HL-60/S4 (cell line): Measurements from ENCODE around the gene FAM185A.
"Not testable (repeated sequence)": the region's sequence is repeated elsewhere in the genome, so short reads cannot be mapped to it uniquely, and the experiment has no call there.

Source experiments
- in situ Hi-C: fragments of 300-500 bp; cut with MboI; formaldehyde crosslinking; loops from 2 replicates; pipeline ENCODE4 v1.14.3; 2022; ENCODE audit warnings: low sequenced_read_pairs

The FAM185A gene

DNA sequence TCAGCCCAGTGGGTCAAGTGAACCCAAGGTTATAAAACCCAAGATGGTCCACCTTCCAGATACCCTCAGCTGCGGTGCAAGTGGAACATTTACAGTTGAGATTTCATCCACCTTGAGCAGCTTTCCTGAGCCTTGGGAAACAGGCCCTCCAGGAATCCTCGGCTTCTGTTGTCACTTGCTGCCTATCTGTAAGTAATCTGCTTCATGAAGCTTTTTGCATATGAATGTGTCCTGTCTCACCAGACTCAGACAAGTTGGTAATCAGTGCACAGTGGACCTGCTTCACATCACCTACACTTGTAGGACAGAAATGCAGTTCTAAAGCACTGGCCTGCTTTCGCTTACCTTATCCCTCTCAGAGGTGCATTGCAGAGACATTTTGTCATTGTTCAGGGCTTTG is 80.3 kb downstream of the FAM185A start:
- in situ Hi-C loops: no loop called here

- in situ Hi-C loops: no loop called here
These were observed 81.4 kb downstream of the FAM185A start for GRCh38 chr7:102830197-102830596.

DNA sequence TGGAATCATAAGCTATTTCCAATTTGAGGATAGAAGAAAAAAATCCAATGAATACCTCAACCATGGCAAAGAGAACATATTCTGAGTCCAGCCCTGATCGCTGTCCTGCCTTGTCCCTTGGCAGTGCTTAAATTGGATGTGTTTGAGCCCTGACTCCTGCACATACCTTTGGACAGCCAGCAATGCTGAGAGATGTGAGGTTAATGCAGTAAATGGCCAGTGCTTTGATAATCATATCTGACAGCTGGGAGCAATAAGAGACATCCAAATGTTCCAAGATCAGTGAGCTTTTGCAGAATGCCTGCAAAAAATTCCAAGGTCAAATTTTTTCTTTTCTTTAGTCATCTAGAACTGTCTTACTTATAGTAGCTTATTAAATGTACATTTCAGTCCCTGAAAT is 83.9 kb downstream of the FAM185A start:
- in situ Hi-C loops: no loop called here

DNA sequence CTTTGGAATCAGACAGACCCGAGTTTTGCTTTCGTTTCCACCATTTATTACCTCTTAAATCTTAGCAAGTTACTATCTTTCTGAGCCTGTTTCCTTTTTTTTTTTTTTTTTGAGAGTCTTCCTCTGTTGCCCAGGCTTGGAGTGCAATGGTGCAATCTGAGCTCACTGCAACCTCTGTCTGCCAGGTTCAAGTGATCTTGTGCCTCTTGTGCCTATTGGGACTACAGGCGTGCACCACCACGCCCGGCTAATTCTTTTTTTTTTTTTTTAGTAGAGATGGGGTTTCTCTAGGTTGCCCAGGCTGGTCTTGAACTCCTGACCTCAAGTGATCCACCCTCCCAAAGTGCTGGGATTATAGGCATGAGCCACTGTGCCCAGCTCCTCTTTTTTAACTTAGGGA is 84.5 kb downstream of the FAM185A start:
- in situ Hi-C loops: no loop called here

DNA sequence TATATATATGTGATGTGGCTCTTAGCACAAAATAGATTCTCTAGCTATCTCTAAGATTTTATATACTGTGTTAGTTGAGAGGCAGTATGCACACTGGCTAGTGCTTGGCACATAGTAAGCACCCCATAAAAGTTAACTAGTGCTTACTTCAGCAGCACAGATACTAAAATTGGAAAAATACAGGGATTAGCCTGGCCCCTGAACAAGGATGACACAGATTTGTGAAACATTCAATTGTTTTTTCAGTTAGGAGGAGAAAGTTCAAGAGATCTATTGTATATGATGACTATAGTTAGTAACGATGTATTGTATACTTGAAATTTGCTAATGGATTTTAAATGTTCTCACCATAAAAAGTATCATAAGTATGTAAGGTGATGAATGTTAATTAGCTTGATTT is 85.7 kb downstream of the FAM185A start:
- in situ Hi-C loops: no loop called here

- in situ Hi-C loops: no loop called here
These were observed 86.2 kb downstream of the FAM185A start for GRCh38 chr7:102834999-102835398.

DNA sequence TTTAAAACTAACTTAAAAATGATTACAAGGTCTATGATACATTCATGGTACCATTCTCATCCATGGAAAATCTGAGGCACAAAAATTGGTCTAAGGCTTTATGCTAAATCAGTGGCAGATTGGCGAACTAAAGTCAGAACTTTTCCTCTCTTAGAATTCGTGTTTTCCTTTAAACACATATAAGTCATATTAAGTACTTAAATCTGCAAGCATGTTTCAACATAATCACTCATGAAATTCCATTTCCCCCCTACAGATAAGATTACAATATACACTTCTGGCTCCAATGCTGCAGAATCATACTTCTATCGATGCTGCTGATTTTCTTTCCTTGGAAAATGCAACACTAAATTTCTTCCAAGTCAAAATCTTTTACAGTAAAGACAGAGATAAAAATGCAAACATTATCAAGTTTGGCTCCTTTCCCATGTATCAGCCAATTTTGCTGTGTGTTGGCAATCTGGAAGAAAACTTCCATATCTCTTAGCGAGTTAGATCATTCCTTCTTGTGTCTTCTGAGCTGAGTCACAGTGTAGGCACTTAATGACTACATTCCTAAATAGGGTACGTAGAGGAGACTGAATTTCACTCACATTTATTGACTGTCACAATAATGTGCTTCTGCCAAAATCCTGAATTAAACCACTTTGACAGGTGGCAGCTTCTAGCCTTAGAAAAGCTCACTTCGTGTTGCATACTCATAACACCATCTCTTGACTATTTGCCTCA is 87.6 kb downstream of the FAM185A start:
- in situ Hi-C loops: no loop called here

DNA sequence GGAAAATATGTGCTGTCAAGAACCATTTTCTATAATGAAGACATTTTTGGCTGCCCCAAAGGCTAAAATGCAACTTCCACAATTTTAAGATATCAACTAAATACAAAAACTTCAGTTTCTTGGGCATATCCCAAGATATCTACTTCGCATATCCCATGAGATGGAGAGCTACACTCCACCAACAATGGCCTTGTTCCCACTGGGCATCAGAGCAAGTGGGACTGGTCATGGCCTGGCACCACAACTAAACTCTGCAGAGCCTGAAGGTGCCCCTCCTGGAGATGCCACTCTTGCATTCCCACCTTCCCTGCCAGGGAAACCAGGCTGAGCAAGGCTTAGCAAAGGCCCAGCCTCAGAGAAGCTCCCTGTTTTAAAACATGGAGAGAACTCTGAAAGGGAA is 88.2 kb downstream of the FAM185A start:
- in situ Hi-C loops: no loop called here

DNA sequence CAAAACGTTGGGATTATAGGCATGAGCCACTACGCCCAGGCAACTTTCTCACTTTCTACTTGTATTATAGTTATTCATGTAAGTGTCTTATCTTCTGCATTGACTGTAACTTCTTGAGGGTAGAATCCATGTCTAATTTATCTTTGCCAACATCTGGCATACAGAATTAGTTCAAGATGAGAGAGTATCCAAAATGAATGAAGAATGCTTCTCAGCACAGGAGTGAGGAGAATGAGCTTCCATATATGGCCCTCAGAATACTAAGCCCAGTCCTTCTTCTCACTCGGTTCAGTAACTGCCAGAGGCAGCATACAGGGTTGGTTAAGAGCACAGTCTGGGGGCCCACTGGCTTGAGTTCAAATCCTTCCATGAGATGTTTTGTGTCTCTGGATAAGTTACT is 89.0 kb downstream of the FAM185A start:
- in situ Hi-C loops: no loop called here

DNA sequence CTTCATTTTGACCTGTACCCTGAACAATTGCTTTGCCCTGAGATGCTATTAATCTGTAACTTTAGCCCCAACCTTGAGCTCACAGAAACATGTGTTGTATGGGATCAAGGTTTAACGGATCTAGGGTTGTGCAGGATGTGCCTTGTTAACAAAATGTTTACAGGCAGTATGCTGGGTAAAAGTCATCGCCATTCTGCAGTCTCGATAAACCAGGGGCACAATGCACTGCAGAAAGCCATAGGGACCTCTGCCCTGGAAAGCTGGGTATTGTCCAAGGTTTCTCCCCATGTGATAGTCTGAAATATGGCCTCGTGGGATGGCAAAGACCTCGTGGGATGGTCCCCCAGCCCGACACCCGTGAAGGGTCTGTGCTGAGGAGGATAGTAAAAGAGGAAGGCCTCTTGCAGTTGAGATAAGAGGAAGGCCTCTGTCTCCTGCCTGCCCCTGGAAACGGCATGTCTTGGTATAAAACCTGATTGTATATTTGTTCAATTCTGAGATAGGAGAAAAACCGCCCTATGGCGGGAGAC is 89.8 kb downstream of the FAM185A start:
- in situ Hi-C loops: not testable (repeated sequence)

DNA sequence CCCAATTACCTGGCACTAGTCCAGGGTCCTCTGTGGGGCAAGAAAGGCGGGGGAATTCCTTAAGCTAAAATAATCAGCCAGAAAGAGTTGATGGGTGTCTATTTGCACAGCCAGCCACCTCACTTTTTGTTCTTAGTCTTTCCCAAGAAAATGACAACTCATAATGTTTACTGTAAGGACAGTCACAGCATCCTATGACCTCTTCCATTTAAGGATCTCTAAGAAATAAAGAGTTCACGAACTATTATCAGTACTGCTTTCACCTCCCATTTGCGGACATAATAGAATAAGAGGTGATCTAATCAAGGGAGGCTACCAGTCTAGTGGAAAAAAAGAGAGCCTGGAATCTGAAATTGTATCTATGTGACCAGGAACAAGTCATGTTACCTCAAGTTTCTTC is 91.6 kb downstream of the FAM185A start:
- in situ Hi-C loops: no loop called here

DNA sequence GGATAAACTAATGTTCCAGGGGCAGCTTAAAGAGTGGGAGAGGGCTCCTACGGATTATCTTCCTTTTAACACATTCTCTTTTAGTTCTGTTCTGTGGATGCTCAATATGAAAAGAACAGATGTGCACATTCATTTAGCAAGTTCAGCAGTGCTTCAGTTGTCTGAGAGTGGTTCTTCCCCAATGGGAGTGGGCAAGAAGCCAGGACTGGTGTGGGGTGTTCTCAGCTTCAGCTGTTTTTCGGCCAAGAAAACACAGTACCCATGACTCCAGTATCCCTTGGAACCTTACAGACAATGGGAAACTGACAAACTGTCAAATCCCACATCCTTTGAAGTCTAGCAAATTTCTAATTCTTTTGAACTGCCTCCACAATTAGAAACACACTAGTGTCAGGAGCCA is 92.5 kb downstream of the FAM185A start:
- in situ Hi-C loops: no loop called here

GRCh38 chr7:102842284-102842683 is 93.5 kb downstream of the FAM185A start:
- in situ Hi-C loops: no loop called here

GRCh38 chr7:102843850-102844249 is 95.1 kb downstream of the FAM185A start:
- in situ Hi-C loops: no loop called here

GRCh38 chr7:102845346-102845745 is 96.5 kb downstream of the FAM185A start:
- in situ Hi-C loops: no loop called here

DNA sequence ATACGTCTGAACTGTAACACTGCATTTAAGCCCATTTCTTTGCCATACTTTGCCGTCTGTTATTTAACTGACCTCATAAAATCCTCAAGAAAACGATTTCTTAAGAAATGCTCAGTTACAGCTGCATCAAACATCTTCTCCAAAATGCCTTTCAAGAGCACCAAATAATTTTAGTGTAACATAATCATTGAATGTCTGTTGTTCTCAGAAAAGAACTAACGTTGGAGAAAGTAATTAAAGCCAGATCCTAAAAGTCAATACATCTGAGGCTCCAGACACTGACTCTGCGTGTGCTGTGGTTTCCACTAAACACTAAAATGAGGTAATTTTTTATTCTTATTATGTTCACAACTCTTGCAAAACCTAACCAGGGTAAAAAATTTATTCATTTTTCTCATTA is 100.3 kb downstream of the FAM185A start:
- in situ Hi-C loops: no loop called here

- in situ Hi-C loops: no loop called here
These were observed 100.7 kb downstream of the FAM185A start for GRCh38 chr7:102849538-102849937.

GRCh38 chr7:102856036-102856435 is 107.2 kb downstream of the FAM185A start:
- in situ Hi-C loops: no loop called here
